Mucosa of gallbladder (tissue), 1 donor: ENCODE results near the gene DIS3L2. TPM values are rescaled to one million over a fixed set of nuclear protein-coding genes. Genes with fewer than 3 reads are reported as not detected.
A peak's percentile ranks its signal among the peaks of the same experiment; 100 is the strongest.

ENCODE experiments used
- DNase-seq: peaks from one replicate; pipeline ENCODE4 v3.0.0-alpha.2; 2020; ENCODE audit warnings: low spot score
- total RNA-seq: library from RNA; stranded (reverse); gene quantifications from one replicate; pipeline ENCODE4 v1.2.1, GENCODE V29; 2021
- donor health status: DM: no; HTN: no; CAD: no.

DIS3L2 gene, protein sequence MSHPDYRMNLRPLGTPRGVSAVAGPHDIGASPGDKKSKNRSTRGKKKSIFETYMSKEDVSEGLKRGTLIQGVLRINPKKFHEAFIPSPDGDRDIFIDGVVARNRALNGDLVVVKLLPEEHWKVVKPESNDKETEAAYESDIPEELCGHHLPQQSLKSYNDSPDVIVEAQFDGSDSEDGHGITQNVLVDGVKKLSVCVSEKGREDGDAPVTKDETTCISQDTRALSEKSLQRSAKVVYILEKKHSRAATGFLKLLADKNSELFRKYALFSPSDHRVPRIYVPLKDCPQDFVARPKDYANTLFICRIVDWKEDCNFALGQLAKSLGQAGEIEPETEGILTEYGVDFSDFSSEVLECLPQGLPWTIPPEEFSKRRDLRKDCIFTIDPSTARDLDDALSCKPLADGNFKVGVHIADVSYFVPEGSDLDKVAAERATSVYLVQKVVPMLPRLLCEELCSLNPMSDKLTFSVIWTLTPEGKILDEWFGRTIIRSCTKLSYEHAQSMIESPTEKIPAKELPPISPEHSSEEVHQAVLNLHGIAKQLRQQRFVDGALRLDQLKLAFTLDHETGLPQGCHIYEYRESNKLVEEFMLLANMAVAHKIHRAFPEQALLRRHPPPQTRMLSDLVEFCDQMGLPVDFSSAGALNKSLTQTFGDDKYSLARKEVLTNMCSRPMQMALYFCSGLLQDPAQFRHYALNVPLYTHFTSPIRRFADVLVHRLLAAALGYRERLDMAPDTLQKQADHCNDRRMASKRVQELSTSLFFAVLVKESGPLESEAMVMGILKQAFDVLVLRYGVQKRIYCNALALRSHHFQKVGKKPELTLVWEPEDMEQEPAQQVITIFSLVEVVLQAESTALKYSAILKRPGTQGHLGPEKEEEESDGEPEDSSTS
- total RNA-seq = 36.3 TPM

DNA sequence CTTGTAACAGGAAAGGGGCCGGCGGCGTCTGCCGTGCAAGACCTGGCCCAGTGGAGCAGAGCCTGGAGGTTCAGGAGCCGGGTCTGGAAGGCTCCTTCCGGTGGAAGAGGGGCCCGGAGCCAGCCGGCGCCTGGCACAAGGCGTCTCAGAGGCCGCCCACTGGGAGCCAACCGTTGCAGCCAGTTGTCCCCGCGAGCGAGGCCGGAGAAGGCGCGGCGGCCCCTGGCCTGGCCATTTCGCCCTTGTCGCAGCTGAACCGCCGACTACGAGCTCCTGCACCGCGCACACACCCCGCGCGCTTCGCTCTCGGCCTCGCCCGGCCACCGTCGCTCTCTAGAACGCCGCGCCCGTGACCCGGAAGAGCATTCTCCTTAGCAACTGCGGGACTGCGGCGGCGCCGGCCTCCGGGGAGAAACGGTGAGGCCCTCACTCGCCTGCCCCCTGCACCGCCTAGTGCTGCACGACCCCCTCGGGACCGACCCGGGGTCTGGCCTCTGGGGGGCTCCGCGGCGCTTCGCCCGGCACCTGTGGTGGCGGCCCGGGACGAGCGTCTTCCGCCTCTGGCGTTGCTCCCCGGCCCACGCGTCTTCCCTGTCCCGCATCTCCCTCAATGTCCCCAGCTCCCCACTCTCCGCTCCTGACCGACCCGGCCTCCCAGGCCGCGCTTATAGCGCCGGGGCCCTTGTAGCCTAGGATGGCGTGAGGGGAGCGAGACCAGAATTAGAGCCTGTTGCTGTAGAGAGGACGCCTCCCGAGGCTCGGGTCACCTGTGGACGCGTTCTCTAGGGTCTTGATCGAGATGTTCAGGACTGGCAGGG lies at the start of gene DIS3L2:
Gene DIS3L2, plus strand, starts transcription at position 365 of the 818 bp plus-strand sequence. CDS start 53,215 bp downstream, outside the sequence.
- DNase-seq = peak; percentile 80

DNA sequence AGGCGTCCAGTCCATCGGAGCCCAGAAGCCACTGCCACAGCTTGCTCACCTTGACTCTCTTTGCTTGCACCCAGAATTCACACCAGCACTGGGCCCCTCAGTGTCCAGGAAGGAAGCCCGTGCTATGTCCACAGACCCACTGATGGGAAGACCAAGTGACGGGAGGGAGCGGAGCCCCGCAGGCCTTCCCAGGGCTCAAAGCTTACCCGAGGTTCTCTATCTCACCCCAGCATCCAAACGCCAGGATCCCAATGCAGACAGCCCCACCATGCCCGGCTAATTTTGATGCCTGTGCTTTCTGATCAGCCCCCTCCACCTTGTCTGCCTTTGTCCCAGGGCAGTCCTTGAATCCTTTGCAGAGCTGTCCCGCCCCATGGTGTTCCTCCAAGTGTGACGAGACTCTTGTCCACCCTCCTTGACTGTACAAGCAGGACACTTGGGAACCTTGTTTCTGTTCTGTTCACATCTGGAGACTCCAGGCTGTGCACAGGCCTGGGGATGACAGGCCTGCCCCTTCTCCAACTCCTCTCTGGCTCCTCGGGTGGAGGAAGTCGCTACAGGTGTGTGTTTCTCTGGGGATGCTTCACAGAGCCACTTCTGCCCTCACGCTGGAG lies 47.3 kb upstream of the DIS3L2 start:
- no peak for DNase-seq

DNA sequence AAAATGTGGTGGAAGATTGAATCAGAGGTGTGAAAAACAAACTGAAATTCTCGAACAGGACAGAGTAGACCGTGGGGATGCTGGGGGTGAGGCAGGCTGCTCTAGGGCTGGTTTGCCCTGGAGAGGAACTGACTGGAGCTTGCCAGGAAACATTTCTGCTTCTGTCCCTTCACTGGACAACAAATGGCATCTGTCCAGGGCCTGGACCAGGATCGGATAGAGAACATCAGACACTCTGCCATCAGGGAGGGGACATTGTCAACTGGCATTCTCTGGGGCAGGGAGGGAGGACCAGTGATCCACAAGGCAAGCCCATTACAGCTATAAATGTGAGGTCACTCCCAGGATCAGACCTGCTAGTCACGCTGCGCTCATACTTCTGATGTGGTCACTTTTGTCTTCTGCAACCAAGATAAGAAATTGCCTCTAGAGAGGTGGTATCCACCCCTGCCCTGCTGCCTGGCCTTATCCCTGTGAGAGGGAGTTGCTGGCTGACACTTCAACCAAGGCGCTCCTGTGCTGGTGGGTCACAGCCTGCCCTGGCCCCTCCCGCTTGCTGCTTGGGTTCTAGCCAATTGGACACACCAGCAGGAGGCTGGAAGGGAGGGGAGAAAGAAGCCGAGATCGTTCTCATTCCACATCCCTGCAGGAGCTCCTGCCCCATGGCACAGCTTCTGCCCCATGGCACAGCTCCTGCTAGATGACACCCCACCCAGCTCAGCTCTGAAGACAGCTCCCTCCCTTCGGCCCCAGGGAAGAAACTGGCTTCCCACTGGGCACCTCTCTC lies 44.0 kb upstream of the DIS3L2 start:
- DNase-seq = no peak

DNA sequence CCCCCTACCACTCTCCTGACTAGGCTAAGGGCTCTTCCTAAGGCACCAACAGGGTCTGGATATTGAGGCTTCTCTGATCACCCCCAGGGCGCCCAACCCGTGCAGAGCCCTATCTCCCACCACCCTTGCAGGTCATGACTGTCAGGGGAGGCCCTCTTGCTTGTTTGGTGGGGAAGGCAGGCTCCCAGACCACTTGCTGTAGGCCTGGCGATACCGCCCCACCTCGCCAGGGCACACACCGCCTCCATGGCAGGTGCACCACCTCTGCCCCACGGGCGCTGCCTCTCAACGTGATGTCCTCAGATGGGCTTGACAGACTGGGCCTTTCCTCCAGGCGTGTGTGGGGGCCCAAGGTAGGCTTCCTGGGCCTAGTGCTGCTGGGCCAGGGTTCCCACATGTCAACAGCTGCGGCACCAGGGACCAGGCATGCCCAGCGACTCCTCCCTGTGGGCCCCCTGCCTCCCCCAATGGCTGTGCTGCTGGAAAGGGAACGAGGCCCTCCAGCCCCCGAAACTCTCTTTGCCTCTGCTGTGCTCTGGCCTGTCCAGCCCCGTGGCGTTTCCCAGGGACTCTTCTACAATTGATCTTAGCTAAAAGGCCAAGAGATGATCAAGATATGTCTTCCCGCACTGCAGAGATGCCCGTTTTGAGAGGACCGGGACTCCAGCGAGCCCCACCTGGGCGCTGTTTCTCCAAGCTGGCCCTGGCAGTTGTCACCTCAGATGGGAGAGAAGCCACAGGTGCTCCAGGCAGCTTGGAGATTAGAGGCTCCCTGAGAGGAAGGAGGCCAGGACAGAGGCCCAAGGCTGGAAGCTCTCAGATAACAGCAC lies 42.8 kb upstream of the DIS3L2 start:
- DNase-seq = no peak

DNA sequence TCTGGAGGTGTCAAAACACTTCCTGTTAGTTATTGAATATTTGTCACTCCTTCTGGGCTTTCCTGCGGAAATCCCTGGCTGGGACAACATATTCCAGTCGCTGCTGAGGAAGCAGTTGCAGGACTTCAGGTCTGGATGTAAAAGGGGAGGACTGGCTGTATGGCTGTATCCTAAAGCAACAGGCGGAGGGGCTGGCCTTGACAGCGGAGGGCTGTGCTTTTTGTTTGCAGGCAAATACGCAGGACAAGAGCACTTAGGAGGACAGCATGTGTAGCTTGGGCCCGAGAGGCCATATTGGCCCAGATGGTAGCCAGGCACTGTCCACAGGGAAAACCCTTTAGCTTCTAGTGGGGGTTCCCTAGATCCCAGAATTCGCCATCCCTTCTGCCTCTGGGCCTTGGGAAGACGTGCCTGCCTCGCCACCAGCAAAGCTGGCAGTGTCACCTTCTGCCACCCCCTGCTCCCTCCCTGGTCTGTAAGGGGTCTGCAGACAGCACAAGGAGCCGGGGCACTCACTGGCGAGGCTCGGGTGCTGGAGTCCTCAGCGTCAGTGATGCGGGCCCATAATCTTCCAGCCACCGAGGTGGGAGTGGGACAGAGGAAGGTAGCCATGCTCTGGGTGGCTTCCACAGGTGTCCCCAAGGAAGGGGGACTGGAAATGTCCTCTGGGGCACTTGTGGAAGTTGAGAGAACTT lies 42.0 kb upstream of the DIS3L2 start:
- no peak for DNase-seq

DNA sequence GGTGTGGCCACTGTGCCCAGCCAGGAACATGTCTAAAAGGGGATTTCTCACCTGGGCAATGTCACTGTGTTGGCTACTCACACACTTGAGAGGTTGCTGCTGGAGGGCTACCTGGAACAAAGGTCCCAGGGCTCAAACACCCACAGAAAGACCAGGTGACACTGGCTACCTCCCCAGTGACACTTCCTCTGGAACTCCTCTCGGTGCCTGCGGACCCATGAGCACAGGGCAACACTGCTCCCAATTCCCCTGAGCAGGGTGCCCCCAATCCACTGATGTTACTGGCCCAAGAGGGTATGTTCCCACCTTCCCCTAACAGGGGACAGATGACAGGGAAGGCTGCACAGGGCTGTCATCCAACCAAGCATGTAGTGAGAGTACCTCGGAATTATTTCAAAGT lies 41.1 kb upstream of the DIS3L2 start:
- no peak for DNase-seq

DNA sequence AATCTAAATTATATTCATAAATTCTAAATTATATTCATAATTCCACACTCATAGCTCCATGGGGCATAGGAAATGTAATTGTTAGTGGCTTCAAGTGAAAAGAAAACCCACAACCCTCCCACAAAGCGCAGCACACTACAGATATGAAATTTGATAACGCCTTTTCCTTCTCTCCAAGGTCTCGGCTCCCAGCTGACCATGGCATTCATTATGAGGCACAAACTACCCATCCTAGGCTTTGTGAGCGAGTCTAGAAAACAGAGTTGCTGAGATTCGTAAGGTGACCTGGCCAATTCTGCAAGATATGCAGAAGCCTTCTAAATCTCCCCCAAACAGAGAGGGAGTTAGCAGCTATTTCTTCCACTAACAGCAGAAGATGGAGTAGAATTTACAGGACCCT lies 40.7 kb upstream of the DIS3L2 start:
- no peak for DNase-seq

DNA sequence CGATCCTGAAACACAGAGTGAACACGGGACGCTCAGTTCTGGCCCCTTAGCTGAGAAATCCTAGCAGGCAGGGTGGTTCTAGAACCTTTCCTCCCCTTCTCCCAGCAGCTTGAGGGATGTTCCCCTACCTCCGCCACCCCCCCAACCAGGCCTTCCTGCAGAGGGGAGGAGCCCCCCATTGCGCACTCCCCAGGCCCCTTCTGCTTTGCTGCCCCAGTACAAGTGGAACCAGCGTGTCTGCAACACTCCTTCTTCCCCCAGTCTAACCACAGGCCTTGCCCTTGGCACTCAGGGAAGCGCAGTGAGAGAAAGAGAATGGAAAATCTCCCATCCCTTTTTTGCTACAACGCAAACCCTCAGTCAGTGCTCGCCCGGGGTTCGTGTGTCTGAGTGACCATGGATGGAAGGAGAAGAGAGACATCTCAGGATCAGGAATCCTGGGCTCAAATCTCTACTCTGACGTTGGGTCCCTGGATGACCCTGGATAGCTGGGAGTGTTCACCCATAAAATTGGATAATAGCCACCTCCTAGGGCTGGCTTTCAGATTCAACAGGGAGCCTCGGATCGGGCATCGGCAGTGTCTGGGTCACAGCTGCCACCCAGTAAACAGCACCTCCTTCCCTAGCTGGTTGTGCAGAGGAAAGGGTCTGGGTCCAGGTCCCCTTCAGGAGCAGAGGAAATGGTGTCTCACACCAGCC lies 39.1 kb upstream of the DIS3L2 start:
- DNase-seq = no peak

DNA sequence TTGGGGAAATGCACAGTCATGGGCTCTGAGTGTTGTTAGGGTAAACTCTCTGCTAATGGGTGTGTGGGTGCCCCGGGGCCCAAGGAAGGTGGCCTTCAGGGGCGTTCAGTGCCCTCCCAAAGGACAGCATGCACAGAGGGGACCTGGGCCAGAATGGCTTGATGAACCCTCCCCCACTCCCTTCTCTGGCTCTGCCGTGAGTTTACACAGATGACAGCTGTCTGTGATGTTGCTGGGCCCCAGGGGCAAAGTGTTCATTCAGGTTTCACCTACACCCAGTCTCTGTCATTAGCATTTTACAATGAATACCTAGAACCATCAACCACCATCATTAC lies 38.5 kb upstream of the DIS3L2 start:
- no peak for DNase-seq

DNA sequence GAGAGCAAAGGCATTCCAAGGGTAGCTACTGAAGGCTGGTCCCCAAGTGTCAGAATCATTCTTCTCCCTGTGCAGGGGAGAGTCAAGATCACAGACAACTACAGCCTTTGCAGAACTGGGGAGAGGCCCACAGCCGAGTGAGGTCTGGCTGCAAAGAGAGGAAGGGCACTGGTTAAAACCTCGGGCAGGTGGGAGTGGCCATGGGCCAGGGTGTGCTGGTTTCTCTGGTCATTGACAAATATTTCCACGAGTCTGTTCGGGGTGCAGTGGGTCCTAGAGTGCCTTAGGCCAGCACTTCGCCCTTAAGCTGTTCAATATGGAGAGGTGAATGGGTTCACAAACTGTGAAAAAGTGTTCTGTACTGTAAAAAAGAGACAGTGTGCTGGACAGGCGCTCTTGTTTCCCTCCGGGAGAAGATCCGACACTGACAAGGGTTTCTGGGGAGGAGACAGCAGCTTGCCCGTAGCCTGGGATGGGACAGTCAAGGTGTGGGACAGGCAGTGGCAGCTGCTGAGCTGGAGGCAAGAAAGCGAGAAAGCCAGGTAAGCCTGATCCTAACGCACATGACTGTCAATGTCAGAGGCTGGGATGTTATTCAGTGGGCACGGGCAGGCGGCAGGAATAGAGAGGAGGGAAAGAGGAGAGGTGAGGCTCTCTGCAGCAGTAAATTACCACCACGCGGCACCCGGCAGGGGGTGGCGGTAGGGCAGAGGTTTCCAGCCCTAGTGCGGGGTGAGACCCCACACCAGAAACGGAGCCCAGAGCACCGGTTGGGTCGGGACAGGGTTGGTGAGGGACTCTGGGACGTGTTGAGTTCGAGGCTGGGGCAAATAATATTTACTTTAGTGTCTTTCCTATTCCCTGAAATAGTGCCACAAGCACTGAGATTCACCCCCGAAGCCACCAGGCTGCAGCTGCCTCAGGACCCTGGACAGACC lies 37.3 kb upstream of the DIS3L2 start:
- no peak for DNase-seq

DNA sequence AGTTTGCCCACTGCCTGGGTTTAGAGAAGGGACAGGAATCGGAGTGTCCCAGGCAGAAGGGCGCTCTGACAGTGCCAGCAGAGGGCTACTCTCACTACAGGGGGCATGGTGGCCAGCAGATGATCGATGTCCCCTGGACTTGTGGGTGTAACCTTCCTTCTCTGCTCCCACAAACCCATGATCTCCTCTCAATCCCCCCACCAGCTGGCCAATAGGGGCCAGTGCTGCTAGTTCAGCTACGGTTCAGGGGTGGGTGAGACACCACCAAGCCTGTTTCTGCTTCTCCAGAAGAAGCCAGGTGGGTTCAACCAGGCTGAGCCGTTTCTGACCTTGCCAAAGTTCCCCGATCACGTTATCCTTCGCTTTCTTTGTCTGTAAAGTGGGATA lies 36.6 kb upstream of the DIS3L2 start:
- no peak for DNase-seq

DNA sequence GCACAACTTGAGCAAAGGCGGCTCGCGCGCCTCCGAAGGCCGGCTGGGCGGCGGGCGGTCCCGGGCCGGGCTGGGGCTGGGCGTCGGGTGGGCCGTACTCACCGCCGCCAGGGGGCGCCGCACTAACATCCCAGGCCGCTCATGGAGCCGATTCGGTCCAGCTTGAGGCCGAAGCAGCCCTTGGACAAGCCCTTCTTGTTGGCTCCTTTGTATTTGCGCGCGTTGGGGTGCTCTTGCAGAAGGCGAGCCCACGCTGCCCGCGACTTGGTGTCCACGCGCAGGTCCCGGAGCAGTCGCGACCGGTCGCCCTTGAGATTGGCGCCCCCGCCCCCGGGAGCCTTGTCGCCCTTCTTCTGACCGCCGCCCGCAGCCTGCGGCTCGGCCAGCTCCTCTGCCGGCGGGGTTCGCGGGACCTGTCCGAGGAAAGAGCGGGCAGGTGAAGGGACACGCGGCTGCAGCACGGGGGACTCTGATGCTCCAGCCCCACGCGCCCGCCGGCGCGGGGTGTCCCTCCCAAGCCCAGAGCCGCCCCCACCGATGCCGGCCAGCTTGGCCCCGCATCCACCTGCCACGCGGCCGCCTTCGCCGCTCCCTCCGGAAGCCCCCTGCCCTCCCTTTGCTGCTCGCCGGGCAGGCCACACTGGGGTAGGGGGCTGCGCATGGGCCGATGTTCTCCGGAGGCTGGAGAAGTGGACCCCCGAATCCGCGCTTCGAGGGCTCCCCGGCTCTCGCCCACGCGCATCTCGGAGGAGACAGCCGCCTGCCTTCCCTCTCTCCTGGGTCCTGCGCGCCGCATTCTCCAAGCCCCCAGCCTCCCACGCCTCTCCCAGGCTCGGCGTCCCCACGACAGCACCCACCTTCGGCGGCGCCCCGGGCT lies 36.0 kb upstream of the DIS3L2 start:
- DNase-seq = peak; percentile 83

DNA sequence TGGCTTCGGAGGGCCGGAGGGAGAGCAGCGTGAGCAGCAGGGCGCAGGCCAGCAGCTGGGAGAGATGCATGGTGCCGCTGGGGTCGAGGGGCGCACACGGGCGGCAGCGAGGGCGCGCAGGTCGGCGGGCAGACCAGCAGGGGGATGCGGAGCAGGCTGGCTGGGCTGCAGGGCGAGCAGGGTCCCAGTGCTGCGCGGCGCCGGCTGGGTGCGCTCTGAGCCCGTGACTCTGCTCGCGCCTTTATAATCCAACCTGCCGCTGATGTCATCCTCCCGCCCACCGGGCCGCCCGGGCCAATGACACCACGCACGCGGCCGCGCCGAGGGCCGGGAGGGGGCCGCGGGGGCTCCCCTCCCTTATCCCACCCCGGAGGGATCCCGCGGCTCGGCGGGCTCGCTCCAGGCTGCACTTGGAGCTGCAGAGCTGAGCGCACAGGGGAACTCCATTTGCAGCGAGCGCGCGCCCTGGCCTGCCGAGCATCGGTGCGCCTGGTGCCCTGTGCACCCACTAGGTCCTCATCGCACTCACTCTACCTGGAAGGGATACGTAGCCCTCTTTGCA lies 35.3 kb upstream of the DIS3L2 start, which contains the start of gene NPPC:
Gene NPPC, minus strand, starts transcription at position 217 of the 562 bp plus-strand sequence. Its CDS starts 147 bp downstream, at position 70.
- DNase-seq = no peak

DNA sequence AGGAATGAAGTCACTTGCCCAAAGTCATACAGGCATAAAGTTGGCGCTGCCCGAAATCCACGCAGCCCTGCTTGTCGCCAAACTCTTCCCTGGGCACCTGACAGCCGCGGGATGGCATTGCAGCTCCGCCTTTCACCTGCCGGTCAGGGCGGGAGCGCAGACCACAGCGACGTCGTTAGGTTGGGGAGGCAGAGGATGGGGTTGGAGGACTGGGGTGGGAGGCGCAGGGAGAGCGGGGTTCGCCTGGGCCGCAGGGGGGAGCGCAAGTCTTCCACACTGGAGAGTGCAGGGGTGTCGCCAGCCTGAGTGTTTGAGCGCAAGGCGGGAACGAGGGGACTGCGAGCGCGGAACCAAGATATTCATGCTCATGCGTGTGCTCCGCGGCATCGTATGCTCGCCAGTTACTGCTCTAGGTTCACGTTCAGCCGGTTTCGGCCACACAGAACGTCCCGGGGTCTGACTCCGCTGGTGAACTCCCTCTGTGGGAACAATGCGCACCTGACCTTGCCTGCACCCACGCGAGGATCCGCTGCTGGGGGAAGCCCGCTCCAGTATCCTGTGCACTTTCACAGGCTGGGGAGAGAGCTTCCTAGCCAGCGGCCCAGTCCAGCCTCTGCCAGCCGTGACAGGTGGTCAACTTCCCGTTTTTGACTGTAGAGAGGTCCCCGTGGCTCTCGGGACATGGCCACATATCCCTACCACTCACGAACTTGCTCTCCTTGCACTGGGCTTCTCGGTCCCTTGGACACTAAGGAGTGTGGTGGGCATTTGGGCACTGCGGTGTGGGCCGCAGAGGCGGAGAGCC lies 34.5 kb upstream of the DIS3L2 start:
- no peak for DNase-seq

DNA sequence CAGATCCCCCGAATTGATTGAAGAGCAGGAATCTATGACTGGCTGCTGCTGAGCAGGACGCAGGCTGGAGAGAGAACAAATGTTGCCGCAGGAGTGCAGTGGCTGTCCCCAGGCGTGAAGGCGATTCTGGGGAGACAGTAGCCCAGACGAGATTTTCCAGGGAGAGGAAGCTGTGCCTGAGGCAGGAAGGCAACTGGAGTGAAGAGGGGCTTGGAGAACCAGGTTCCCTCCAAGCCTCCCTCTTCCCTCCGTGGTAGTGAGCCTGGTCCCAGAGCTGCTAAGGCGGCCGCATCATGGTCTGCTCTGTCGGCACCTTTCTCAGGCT lies 34.0 kb upstream of the DIS3L2 start:
- DNase-seq = no peak
